H9 (cell line): ENCODE data around the gene TIAM1. TPM values are rescaled to one million over a fixed set of nuclear protein-coding genes. Genes with fewer than 3 reads are reported as not detected.

ENCODE experiments used
- DNase-seq: peaks from one replicate; pipeline ENCODE4 v3.0.0-alpha.2; 2017
- H2AFZ ChIP-seq: one replicate; pipeline ENCODE4 v1.6.1; 2013; ENCODE audit warnings: mild to moderate bottlenecking, low read length, control low read depth, moderate library complexity
- H2AK5ac ChIP-seq: 2 replicates; pipeline ENCODE4 v1.6.1; 2013; ENCODE audit warnings: low read length, control low read depth, mixed read lengths; ENCODE audit not compliant: insufficient read length
- H2BK120ac ChIP-seq: one replicate; pipeline ENCODE4 v1.6.1; 2013; ENCODE audit warnings: low read depth, mild to moderate bottlenecking, low read length, control low read depth, inconsistent platforms; ENCODE audit not compliant: poor library complexity, severe bottlenecking
- H2BK12ac ChIP-seq: 2 replicates; pipeline ENCODE4 v1.6.1; 2013; ENCODE audit warnings: low read length, control low read depth, mixed read lengths, low read depth; ENCODE audit not compliant: insufficient read length
- H2BK15ac ChIP-seq: 2 replicates; pipeline ENCODE4 v1.6.1; 2013; ENCODE audit warnings: low read depth, low read length, control low read depth
- H2BK20ac ChIP-seq: one replicate; pipeline ENCODE4 v1.6.1; 2013; ENCODE audit warnings: low read depth, mild to moderate bottlenecking, low read length, control low read depth, inconsistent platforms; ENCODE audit not compliant: poor library complexity, severe bottlenecking
- H2BK5ac ChIP-seq: 2 replicates; pipeline ENCODE4 v1.6.1; 2013; ENCODE audit warnings: low read length, control low read depth, mixed read lengths; ENCODE audit not compliant: insufficient read length
- H3K14ac ChIP-seq: 2 replicates; pipeline ENCODE4 v1.6.1; 2013; ENCODE audit warnings: low read length, control low read depth; ENCODE audit not compliant: insufficient read depth
- H3K18ac ChIP-seq: 2 replicates; pipeline ENCODE4 v1.6.1; 2013; ENCODE audit warnings: low read depth, mild to moderate bottlenecking, mixed read lengths, low read length, control low read depth; ENCODE audit not compliant: insufficient read length
- H3K23ac ChIP-seq: 2 replicates; pipeline ENCODE4 v1.6.1; 2013; ENCODE audit warnings: low read length, control low read depth, mixed read lengths, low read depth; ENCODE audit not compliant: insufficient read length
- H3K23me2 ChIP-seq: 2 replicates; pipeline ENCODE4 v1.6.1; 2013; ENCODE audit warnings: low read depth, mild to moderate bottlenecking, mixed read lengths, low read length, control low read depth; ENCODE audit not compliant: insufficient read length, poor library complexity, severe bottlenecking
- H3K27ac ChIP-seq: 2 replicates; pipeline ENCODE4 v1.5.1; 2013; ENCODE audit warnings: low read length, control low read depth, mixed read lengths, low read depth; ENCODE audit not compliant: insufficient read length
- H3K27me3 ChIP-seq: 2 replicates; pipeline ENCODE4 v1.6.1; 2013; ENCODE audit warnings: low read length, control low read depth, inconsistent platforms; ENCODE audit not compliant: insufficient read depth
- H3K4ac ChIP-seq: 2 replicates; pipeline ENCODE4 v1.6.1; 2013; ENCODE audit warnings: low read depth, mild to moderate bottlenecking, control low read depth, inconsistent platforms, low read length, moderate library complexity
- H3K4me1 ChIP-seq: 2 replicates; pipeline ENCODE4 v1.6.1; 2013; ENCODE audit warnings: low read length, control low read depth, inconsistent platforms; ENCODE audit not compliant: insufficient read depth
- H3K4me2 ChIP-seq: 2 replicates; pipeline ENCODE4 v1.6.1; 2013; ENCODE audit warnings: low read length, control low read depth, mixed read lengths; ENCODE audit not compliant: insufficient read length, insufficient read depth
- H3K56ac ChIP-seq: 2 replicates; pipeline ENCODE4 v1.6.1; 2013; ENCODE audit warnings: low read depth, mild to moderate bottlenecking, mixed read lengths, low read length, control low read depth; ENCODE audit not compliant: insufficient read length
- H3K79me1 ChIP-seq: 2 replicates; pipeline ENCODE4 v1.6.1; 2013; ENCODE audit warnings: low read depth, mild to moderate bottlenecking, moderate library complexity, low read length, control low read depth, inconsistent platforms; ENCODE audit not compliant: insufficient read depth, poor library complexity, severe bottlenecking
- H3K79me2 ChIP-seq: 2 replicates; pipeline ENCODE4 v1.6.1; 2013; ENCODE audit warnings: low read length, control low read depth, inconsistent platforms; ENCODE audit not compliant: insufficient read depth
- H3K9ac ChIP-seq: 2 replicates; pipeline ENCODE4 v1.6.1; 2013; ENCODE audit warnings: low read length, control low read depth, mixed read lengths; ENCODE audit not compliant: insufficient read length; ENCODE audit errors: extremely low read depth
- H3K9me3 ChIP-seq: one replicate; pipeline ENCODE4 v1.6.1; 2013; ENCODE audit warnings: low read depth, low read length, inconsistent platforms; ENCODE audit not compliant: control insufficient read depth
- H3T11ph ChIP-seq: one replicate; pipeline ENCODE4 v1.6.1; 2013; ENCODE audit warnings: mild to moderate bottlenecking, low read length, control low read depth, inconsistent platforms
- H4K20me1 ChIP-seq: one replicate; pipeline ENCODE4 v1.6.1; 2013; ENCODE audit not compliant: control insufficient read depth, insufficient read length, insufficient read depth
- H4K5ac ChIP-seq: 2 replicates; pipeline ENCODE4 v1.6.1; 2013; ENCODE audit warnings: low read depth, mild to moderate bottlenecking, mixed read lengths, low read length, control low read depth; ENCODE audit not compliant: insufficient read length
- H4K8ac ChIP-seq: replicated peaks from 2 replicates; pipeline ENCODE4 v1.6.1; 2013; ENCODE audit warnings: low read length, control low read depth, mixed read lengths, low read depth; ENCODE audit not compliant: insufficient read length
- H4K91ac ChIP-seq: 2 replicates; pipeline ENCODE4 v1.6.1; 2013; ENCODE audit warnings: low read depth, mild to moderate bottlenecking, moderate library complexity, mixed read lengths, low read length, control low read depth; ENCODE audit not compliant: insufficient read length
- H3K27ac Mint-ChIP-seq, 3 experiments: 2 replicates in 2 of 3; 3 replicates in 1 of 3; pipeline ENCODE4 v1.8.0; 2020 to 2021; ENCODE audit warnings: mixed read lengths in 3 of 3, mild to moderate bottlenecking in 1 of 3, moderate library complexity in 1 of 3
- H3K27me3 Mint-ChIP-seq: 2 replicates; pipeline ENCODE4 v1.8.0; 2021; ENCODE audit warnings: low read depth, mild to moderate bottlenecking, moderate library complexity, mixed read lengths
- H3K36me3 Mint-ChIP-seq, 3 experiments: 2 replicates in 2 of 3; 3 replicates in 1 of 3; pipeline ENCODE4 v1.8.0; 2020 to 2021; ENCODE audit warnings: low read depth in 3 of 3, mixed read lengths in 3 of 3; ENCODE audit not compliant: insufficient read depth in 1 of 3
- H3K4me1 Mint-ChIP-seq, 2 experiments: 2 replicates each; pipeline ENCODE4 v1.8.0; 2020; ENCODE audit warnings: mixed read lengths in 2 of 2
- H3K4me3 Mint-ChIP-seq, 2 experiments: 2 replicates in 1 of 2; 3 replicates in 1 of 2; pipeline ENCODE4 v1.8.0; 2020 to 2021; ENCODE audit warnings: mild to moderate bottlenecking in 2 of 2, mixed read lengths in 2 of 2, moderate library complexity in 1 of 2
- H3K9me3 Mint-ChIP-seq, 2 experiments: 2 replicates in 1 of 2; 3 replicates in 1 of 2; pipeline ENCODE4 v1.8.0; 2020; ENCODE audit warnings: mild to moderate bottlenecking in 2 of 2, mixed read lengths in 2 of 2, moderate library complexity in 1 of 2
- WGBS: extraction: QIAGEN DNeasy Blood & Tissue Kit; methylation state at CpG from one replicate; pipeline ENCODE4 v1.1.7; 2013; ENCODE audit warnings: missing lambda C conversion rate, low lambda C conversion rate, mixed read lengths; ENCODE audit not compliant: insufficient read length; ENCODE audit errors: extremely low coverage; 5-methylcytosine and 5-hydroxymethylcytosine counted together
- total RNA-seq: library from RNA; stranded (reverse); gene quantifications from 2 replicates; pipeline ENCODE4 v1.2.1, GENCODE V29; 2021
- TF ChIP-seq, protein P1 (sequence below): fragments of 200-600 bp; sonication (generic); conservative IDR thresholded peaks from 3 replicates; pipeline ENCODE4 v1.8.0; 2021; ENCODE audit warnings: antibody characterized with exemption, mild to moderate bottlenecking

The TIAM1 gene
- total RNA-seq, 1 experiment from 2014 or later, result 23.1 TPM

DNA sequence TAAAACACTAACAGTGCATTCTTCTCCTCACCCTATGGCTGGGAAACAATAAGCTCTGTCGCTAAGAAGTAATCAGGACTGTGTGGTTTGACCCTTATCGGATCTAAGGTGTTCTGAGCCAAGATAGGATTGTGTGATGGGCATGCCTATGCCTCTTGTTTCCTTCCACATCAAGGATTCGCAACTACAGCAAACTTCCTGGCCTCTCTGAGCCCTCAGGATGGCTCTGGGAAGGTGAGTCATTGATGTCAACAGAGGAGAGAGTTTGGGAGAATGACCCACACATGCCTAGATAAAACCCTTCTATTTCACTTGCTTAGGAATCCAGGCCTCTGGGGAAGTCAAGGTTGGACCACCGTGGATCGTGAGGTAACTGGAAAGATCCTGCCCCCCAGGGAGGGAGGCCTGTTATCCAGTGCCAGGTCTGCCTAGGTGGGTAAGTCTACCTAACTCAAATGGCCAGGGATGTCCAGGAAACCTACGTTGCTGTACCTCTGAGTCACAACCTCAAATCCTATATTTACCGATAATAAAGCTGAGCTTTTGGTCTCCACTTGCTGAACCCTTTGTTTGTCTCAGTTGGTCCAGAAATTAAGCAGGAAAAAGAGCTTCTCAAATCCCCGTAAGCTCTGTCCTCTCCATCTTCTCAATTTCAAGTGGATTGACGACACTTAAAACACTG lies 27.4 kb downstream of the TIAM1 start:
- no peak overlapping the region for H3K9ac ChIP-seq
- peaks cover 1 to 8% of the 10 kb centered on the region in 2 experiments for H3K4me1 Mint-ChIP-seq

More for the DNA sequence above, 27.4 kb downstream of the TIAM1 start:
- Histone ChIP-seq H3K9me3 (no peaks in the 10 kb centered on the region), H2AK5ac (no peak overlapping the region), H3K4me1 (peaks cover 2% of the 10 kb centered on the region; the same call in 1 of the 2 replicates), H2AFZ (no peak overlapping the region), H3K4ac (no peak overlapping the region), H3K23ac (no peak overlapping the region), H2BK5ac (no peak overlapping the region), H3K27me3 (no peaks in the 10 kb centered on the region), H3K18ac (no peak overlapping the region), H4K20me1 (no peaks in the 10 kb centered on the region), H3K14ac (no peak overlapping the region), H4K91ac (no peak overlapping the region), H3K79me2 (no peaks in the 10 kb centered on the region), H4K8ac (no peak overlapping the region), H3K4me2 (no peak overlapping the region), H3K79me1 (no peaks in the 10 kb centered on the region), H2BK12ac (no peak overlapping the region), H2BK15ac (no peak overlapping the region), H4K5ac (no peak overlapping the region), H3K27ac (no peak overlapping the region), H2BK20ac (no peak overlapping the region), H3K23me2 (no peaks in the 10 kb centered on the region), H3T11ph (no peak overlapping the region), H2BK120ac (no peak overlapping the region), H3K56ac (no peak overlapping the region)
- TF ChIP-seq, protein P1, sequence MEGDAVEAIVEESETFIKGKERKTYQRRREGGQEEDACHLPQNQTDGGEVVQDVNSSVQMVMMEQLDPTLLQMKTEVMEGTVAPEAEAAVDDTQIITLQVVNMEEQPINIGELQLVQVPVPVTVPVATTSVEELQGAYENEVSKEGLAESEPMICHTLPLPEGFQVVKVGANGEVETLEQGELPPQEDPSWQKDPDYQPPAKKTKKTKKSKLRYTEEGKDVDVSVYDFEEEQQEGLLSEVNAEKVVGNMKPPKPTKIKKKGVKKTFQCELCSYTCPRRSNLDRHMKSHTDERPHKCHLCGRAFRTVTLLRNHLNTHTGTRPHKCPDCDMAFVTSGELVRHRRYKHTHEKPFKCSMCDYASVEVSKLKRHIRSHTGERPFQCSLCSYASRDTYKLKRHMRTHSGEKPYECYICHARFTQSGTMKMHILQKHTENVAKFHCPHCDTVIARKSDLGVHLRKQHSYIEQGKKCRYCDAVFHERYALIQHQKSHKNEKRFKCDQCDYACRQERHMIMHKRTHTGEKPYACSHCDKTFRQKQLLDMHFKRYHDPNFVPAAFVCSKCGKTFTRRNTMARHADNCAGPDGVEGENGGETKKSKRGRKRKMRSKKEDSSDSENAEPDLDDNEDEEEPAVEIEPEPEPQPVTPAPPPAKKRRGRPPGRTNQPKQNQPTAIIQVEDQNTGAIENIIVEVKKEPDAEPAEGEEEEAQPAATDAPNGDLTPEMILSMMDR, result no peak
- Mint-ChIP-seq H3K27me3 (no peaks in the 10 kb centered on the region), H3K27ac (peak overlapping the region in 2 of 3 experiments; percentile 27 to 80; a peak in 3 of 7 replicates), H3K4me3 (no peak overlapping the region), H3K9me3 (no peaks in the 10 kb centered on the region), H3K36me3 (no peaks in the 10 kb centered on the region; a peak in 2 of 7 replicates)
- DNase-seq, result no peak
- WGBS, result no CpG with 5 or more reads among the region's 9 CpGs
